Thyroid gland (tissue), 4 donors: Measurements from ENCODE around the gene GPRASP1.

ENCODE experiments used
- CTCF ChIP-seq, 6 experiments: fragments of 200-600 bp in 3 of 6; fragments of 450-650 bp in 3 of 6; sonication (generic) in 3 of 6; IDR thresholded peaks; one replicate each; pipeline ENCODE4 v1.5.1; 2016 to 2019; ENCODE audit warnings: antibody characterized with exemption in 6 of 6, mild to moderate bottlenecking in 2 of 6, inconsistent platforms in 1 of 6, moderate library complexity in 1 of 6
- POLR2A ChIP-seq, 2 donors: fragments of 450-650 bp; IDR thresholded peaks; one replicate each; pipeline ENCODE4 v1.6.1; 2017; ENCODE audit warnings: antibody characterized with exemption in 2 of 2, mild to moderate bottlenecking in 2 of 2, moderate library complexity in 1 of 2

- TF ChIP-seq CTCF (IDR thresholded peaks at IDR 0.05) (no peak), POLR2A (IDR thresholded peaks at IDR 0.05) (no peak)
These were observed 23.6 kb upstream of the GPRASP1 start for GRCh38 chrX:102627640-102628039.
